Retinal pigment epithelial cell (primary cell): ENCODE data around the gene DLGAP1.

ENCODE experiments used
- DNase-seq: peaks from one replicate; pipeline ENCODE4 v3.0.0-alpha.2; 2010; ENCODE audit warnings: low read depth
- H3K4me3 ChIP-seq: 2 replicates; pipeline ENCODE4 v1.5.1; 2011; ENCODE audit warnings: mild to moderate bottlenecking, low read length, control low read depth, moderate library complexity
- CTCF ChIP-seq: conservative IDR thresholded peaks from 2 replicates; pipeline ENCODE4 v1.5.1; 2011; ENCODE audit warnings: low read depth, low read length, control low read depth, inconsistent platforms

The DLGAP1 gene

GRCh38 chr18:3624935-3625741 lies 830.0 kb downstream of the DLGAP1 start:
- DNase-seq: peak; percentile 85
- peak overlapping the region; percentile 31 for H3K4me3 ChIP-seq
- TF ChIP-seq CTCF: no peak

- peak overlapping the region; percentile 31 for H3K4me3 ChIP-seq
- TF ChIP-seq CTCF: no peak
These were observed 830.6 kb downstream of the DLGAP1 start for GRCh38 chr18:3624546-3624934.

GRCh38 chr18:3623769-3624545 lies 831.1 kb downstream of the DLGAP1 start:
- H3K4me3 ChIP-seq: peak overlapping the region; percentile 31
- DNase-seq: peak; percentile 99
- no peak for TF ChIP-seq CTCF

More at GRCh38 chr18:3624546-3624934, 830.6 kb downstream of the DLGAP1 start:
- DNase-seq: no peak

GRCh38 chr18:3620146-3621119 lies 834.7 kb downstream of the DLGAP1 start:
- no peak for TF ChIP-seq CTCF
- no peak for DNase-seq
- H3K4me3 ChIP-seq: no peak overlapping the region

GRCh38 chr18:3619746-3620145 lies 835.4 kb downstream of the DLGAP1 start:
- no peak for DNase-seq
- H3K4me3 ChIP-seq: no peak overlapping the region
- TF ChIP-seq CTCF: no peak

- H3K4me3 ChIP-seq: no peak overlapping the region
- no peak for TF ChIP-seq CTCF
- DNase-seq: no peak
These were observed 835.9 kb downstream of the DLGAP1 start for GRCh38 chr18:3619222-3619621.
